Measurements from ENCODE around the gene NOTCH2.
A peak's percentile ranks its signal among the peaks of the same experiment; 100 is the strongest.

Gene NOTCH2

DNA sequence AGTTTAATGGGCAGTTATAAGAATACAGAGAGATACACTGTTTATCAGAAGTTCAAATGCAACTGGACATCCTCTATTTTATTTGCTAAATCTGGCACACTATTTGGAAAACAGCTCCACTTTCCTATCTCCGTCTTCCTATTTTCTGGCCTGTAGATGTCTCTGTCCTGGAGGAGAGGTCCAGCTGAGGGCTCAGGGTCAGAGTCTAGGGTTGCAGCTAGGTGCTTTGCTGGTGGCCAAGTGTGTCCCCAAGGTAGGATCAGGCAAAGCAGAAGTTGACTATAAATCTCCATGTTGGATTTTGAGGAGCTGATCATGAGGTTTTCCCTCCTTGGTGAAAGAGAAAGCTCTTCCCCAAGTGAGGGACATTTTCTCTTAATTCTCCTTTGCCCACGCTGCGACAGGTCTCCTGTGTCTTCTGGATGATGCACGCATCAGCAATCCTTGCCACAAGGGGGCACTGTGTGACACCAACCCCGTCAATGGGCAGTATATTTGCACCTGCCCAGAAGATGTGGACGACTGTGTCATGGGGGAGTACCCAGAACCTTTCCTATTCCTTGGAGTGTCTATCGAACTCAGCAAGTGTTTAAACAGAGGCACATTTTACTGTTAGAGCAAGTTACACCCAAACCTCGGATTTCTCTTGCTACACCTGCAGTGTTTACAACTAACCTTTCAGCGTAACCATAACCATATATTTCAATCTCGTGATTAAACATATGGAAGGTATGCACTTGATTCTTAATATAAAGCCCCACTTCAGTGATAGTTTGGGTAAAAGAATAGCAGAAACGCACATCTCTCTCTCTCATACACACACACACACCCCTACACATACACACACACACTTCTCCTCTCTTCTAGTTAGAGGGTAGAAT is 183.3 kb downstream of the NOTCH2 start:
- H3K27ac ChIP-seq = no peak overlapping the region
- DNase-seq (ENCODE audit: low read depth, low spot score) = no peak

DNA sequence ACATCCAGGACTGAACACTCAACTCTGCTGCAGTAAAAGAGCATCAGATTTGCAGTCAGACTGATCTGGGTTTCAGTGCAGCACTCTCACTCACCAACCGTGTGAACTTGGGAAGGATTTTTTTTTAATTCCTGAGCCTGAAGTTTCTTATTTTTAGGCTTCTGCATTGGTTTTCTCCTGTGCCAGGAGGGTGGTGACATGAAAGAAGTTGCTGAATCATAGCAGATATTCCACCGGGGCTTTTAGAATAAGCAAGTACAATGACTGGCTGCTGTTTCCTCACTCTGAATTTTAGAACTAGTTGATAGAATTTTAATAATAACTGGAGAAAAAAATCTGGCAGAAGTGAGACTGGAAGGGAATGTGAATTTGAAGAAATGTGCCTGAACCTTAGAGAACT is 184.8 kb downstream of the NOTCH2 start:
- no peak for DNase-seq (ENCODE audit: low read depth, low spot score)

DNA sequence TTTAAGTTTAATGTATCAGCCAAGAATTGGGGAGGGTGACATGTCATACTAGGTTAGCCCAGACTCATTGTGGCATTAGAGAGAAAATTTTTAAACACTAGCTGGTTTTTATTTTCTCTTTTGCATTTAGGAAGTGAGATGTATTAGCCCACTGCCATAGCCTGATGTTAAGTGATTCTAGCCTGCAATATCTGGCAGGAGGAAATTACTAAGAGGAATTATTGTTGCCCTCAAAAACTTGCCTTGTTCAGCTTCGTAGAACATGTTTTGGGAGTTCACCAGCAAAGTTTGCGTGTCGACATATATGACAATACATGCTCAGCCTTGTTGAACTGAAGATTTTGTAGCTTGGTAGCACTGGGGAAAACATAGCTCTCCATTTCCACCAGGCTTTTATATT is 185.6 kb downstream of the NOTCH2 start:
- H3K27ac ChIP-seq = no peak overlapping the region
- no peak for DNase-seq (ENCODE audit: low read depth, low spot score)

More for the DNA sequence above, 184.8 kb downstream of the NOTCH2 start:
- H3K27ac ChIP-seq = no peak overlapping the region

DNA sequence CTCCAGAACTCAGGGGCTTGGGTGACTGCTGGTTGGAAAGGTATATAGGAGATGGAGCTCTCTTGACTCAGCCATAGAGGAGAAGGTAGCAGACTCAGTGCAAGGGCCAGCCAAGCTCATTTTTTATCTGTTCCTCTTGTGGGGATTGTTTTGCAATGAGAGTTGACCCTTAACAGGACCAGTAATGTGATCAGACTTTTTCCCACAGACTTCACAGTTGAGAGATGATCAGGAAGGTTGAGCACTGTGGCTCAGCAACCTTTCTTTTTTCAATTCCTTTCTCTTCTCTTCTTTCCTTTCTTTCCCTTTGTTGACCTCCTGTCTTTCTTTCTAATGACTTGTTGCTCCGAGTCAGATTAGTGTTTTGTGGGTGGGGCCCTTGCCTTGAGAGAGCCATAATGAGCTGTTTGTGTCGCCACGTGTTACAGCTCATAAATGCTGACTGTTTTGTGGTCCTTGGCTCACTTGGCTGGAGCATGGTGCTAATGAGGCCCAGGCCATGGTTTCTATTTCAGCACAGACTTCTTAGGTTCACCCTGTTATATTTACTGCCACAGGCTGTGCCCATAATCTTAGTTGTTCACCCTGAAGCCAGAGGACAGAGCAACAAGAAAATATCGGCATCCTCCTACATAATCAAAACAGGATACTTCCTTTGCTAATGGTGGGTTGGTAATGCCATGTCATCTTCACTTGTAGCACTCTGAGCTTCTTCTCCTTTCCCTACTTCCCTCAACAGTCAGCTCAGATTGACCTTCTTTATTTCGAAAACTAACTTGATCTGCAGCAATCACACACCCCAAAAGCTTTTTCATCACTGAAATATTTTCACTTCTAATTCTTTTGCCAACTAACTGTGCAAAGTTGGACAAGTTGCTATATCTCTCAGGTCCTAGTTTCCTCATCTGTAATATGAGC is 187.1 kb downstream of the NOTCH2 start:
- DNase-seq (ENCODE audit: low read depth, low spot score) = no peak
- no peak overlapping the region for H3K27ac ChIP-seq

DNA sequence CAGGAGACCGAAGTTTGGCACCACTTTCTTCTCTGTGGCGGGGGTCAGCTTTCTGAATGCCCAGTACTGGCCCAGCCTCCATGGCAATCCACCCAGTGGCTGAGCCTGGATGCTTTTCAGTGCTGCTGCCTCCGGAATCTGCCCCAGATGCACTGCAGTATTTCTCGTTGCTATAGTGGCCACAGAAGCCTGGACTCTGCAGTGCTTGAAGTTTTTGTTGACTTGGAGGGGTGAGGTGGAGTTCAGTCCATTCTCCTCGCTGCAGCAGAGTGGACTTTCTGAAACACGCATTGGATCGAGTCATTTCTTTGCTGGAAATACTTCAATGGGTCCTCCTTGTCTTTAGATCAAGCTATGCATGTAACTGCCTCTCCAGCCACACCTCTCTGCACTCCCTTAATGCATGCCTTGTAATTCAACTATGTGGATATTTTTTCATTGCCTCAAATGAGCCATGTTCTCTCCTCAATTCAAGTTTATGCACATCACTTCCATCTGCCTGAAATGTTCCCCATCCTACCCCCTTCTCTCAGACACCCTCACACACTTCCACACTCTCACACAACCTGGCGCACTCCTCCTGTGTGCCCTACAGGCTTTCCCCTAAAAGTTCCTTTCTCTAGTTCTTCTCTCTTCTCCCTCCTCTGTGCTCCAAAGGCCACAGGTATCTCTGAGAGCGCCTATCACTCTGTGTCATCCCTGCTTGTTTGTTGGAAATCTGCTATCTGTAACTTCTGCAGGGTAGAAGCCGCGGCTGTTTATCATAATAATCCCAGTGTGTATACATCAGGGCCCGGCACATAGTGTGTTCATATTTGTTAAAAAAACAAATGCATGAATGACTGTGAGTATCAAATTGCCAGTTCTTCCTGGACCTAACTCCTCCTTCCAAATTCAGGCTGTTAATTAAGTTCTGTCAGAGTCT is 189.7 kb downstream of the NOTCH2 start:
- DNase-seq (ENCODE audit: low read depth, low spot score) = no peak
- no peak overlapping the region for H3K27ac ChIP-seq

DNA sequence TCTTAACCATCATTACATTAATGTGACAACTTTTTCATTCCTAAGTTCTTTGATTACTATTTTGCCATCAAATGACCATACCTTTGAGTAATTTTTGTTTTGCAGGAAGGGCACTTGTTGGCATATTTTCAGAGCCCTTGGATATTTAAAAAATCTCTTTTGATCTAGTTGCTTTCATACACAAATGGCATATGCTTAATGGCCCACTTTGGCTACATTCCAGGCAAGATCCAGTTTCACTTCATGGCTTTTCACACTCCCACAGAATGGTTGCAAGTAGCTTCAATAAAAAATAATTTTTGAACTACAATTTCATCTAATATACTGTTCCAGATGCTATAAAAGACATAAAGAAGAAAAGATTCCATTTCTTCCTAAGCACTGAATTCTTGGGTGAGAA is 191.3 kb downstream of the NOTCH2 start:
- no peak for DNase-seq (ENCODE audit: low read depth, low spot score)
- H3K27ac ChIP-seq = no peak overlapping the region

DNA sequence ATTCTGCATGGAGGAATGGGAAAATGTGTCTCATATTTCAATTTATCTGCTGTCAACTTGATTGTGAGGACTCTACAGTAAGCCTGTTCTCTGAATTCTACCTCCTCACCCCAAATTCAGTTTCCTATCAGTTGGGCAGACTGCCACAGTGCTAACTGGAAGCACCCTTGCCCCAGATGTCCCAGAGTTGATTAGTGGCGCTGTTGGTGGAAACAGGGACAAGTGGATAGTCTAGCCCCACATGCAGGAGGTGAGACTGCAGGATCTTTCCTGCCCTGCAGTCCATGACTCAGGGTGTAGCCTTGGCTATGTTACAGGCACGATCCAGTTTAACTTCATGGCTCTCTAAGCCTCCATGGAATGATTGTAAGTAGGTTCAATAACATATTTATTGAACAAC is 195.3 kb downstream of the NOTCH2 start:
- H3K27ac ChIP-seq = no peak overlapping the region
- no peak for DNase-seq (ENCODE audit: low read depth, low spot score)

DNA sequence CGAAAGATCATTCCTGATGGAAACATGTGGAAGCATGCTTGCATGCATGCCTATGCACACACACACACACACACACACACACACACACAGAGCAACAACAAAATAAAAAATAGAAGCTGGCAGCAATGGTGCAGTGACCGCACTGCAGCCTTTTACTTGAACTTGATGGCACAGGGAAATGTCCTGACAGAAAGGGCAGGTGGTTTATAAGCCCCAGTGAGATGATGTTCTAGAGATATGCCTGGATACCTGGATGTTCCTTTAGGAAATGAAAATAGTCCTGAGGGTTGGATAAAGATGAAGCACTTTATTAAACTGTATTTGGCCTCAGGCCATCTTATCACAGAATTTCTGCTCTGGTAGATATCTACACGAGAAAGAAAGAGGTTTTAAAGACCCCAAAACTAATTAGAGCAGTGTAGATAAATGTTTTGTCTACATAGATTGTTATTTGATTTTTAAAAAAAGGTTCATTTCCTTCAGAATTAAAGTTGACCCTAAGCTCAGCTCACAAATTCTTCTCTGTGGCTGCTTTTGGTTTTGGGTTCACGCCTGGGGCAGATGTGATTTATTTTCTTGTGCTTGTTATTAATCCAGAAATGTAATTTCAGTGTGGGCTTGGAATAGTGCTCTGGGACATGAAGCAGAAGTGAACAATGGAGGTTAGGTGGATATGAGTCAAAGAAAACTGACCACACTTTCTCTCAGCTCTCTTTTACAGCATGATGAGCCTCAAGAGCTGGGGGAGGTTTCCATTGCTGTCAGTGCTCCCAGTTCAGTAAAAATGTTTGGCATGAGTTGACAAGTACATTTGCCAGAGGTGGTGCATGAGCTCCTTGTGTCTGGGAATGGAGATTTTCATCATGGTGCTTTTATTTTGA is 196.1 kb downstream of the NOTCH2 start:
- H3K27ac ChIP-seq = no peak overlapping the region
- peak; percentile 6 for DNase-seq (ENCODE audit: low read depth, low spot score)

DNA sequence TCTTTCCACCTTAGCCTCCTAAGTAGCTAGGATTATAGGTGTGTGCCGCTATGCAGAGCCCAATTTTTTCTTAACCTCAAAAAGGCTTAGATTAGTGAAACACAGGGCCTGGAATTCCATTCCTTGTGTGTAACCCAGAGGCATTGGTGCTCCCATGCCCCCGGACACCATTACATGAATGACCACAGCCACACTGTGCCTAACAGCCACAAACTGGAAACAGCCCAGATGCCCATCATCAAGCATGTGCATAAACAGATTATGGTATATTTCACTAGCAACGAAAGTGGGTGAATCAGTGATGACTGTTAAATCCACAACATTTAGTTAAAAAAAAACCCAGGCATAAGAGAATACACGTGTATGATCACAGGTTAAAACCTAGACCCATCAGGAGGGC is 197.6 kb downstream of the NOTCH2 start:
- DNase-seq (ENCODE audit: low read depth, low spot score) = no peak
- no peak overlapping the region for H3K27ac ChIP-seq

DNA sequence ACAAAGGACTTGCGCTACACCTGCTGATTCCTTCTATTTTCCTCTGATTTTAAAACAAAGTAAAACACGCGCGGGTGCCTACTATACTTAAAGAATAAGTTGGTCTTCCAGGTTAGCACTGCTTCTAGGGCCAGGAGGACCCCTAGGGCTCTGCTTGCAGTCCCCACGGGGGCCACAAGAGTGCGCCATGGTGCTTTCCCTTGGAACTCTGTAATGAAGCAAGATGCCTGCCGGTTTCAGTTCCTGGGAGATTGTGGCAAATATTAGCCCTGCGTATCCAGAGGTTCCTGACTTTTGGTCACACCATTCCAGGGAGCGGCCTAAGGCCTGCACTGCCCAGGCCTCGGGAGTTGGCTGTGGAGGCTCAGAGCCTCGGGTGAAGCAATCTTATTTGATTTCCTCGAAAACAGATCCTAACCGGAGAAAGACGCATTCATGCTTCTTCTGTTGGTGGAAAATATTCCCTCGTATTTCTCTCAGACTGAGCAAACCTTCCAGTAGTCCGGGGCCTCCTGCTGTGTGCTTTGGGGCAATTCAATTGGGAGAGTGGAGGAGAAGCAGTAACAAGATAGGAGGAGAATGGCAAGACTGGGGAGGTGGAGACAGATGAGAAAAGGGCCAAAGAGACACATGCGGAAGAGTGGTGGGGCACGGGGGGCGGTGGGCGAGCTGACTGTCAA is 198.4 kb downstream of the NOTCH2 start:
- H3K27ac ChIP-seq = no peak overlapping the region
- DNase-seq (ENCODE audit: low read depth, low spot score) = no peak

DNA sequence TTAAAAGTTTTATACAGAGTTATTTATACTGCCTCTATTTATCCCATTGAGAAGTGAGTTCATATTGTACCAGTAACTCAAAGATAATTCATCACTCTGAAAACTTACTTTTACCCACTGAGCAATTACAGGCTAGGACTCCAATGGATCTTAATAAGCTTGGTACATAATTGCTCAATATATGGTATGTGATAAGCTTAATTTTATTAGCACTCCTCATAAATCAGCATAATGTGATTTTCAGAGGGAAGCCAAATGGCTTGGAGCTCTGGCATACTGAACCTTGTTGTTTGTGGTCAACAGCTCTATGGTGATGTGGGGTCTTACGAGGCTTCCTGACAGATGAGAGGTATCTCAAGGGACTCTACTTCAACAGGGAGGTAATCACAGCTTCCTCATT is 199.5 kb downstream of the NOTCH2 start:
- DNase-seq (ENCODE audit: low read depth, low spot score) = no peak
- no peak overlapping the region for H3K27ac ChIP-seq

DNA sequence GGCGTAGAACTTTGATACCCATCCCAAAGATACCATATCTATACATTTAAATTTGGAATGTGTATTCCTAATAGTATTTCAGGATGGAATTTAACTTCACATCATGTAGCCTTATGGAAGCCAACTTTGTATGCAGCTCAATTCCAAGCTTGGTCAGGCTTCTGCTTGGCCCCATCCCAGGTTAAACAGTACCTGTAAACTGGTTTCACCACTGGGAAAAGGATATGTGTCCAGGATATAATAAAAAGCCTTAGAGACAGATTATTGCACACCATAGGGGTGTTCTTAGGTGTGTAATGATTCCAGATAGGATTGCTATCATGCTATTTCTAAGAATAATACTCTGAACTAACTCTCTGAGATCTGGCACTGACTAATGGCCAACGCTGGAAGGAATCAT is 201.3 kb downstream of the NOTCH2 start:
- H3K27ac ChIP-seq = no peak overlapping the region
- DNase-seq (ENCODE audit: low read depth, low spot score) = no peak

DNA sequence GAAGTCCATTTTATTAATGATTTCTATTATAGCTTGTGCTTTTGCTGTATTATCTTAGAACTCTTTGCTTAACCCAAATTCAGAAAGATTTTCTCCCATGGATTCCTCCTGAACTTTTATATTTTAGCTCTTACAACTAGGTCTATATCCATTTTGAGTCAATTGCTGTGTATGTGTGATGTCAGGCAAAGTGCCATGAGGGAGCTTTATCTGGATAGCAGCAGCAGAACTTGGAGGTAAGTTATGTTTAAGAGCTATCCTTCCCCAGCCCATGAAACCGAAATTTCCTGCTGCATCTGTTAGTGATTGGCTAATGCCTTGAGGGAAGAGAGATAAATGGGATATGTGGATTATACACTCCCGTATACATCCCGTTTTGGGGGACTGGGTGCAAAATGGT is 203.0 kb downstream of the NOTCH2 start:
- no peak overlapping the region for H3K27ac ChIP-seq
- DNase-seq (ENCODE audit: low read depth, low spot score) = no peak

DNA sequence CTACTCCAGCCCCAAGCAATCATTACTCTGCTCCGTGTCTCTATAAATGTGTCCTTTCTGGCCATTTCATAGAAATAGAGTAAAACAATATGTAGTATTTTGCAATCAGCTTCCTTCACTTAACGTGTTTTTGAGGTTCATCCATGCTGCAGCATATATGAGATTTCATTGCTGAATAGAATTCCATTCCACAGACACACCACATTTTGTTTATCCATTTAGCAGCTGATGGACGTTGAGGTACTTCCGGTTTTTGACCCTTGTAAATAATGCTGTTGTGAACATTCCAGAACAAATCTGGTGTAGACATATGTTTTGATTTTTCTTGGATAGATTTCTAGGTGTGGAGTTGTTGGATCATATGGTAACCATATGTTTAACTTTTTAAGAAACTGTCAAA is 203.8 kb downstream of the NOTCH2 start:
- H3K27ac ChIP-seq = no peak overlapping the region
- no peak for DNase-seq (ENCODE audit: low read depth, low spot score)

DNA sequence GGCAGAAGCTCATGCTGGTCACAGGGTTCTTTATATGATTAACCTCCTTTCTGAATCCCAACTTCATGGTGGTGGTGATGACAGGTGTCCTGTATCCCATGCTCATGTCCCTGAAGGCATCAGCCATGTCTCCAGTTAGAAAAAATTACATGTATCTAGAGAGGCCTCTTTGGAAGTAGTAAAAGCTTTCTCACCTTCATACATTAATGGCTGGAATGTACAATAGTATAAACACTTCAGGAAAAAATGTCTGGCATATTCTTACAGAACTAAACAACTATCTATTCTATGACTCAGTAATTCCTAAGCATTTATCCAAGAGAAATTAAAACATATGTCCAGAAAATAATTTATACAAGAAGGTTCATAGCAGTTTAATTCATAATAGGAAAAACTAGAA is 207.2 kb downstream of the NOTCH2 start:
- no peak overlapping the region for H3K27ac ChIP-seq
- no peak for DNase-seq (ENCODE audit: low read depth, low spot score)
